D721Med (cell line): Measurements from ENCODE around the gene PORCN.
A peak's percentile ranks its signal among the peaks of the same experiment; 100 is the strongest.

ENCODE experiments used
- DNase-seq: peaks from one replicate; pipeline ENCODE4 v3.0.0; 2011; ENCODE audit warnings: low spot score; ENCODE audit not compliant: insufficient read length
- FAIRE-seq: peaks from 2 replicates; lab custom pipeline; 2011; peaks lifted over from hg19 to GRCh38; lab: Jason Lieb, UNC
- CTCF ChIP-seq: IDR thresholded peaks from 2 replicates; pipeline ENCODE4 v1.5.1; 2012; ENCODE audit warnings: mild to moderate bottlenecking, control low read depth; ENCODE audit not compliant: insufficient read depth; ENCODE audit errors: missing control alignments

Gene PORCN

GRCh38 chrX:48467281-48467761, 41.5 kb upstream of the PORCN start:
- FAIRE-seq, result no peak
- TF ChIP-seq CTCF, result no peak
- DNase-seq, result no peak

- no peak for FAIRE-seq
- DNase-seq, result no peak
- TF ChIP-seq CTCF, result no peak
Observed at GRCh38 chrX:48468247-48468671, 40.5 kb upstream of the PORCN start.

GRCh38 chrX:48468693-48469691, 39.8 kb upstream of the PORCN start:
- DNase-seq (no peak), FAIRE-seq (no peak)
- TF ChIP-seq CTCF, result peak; percentile 51

GRCh38 chrX:48470110-48470832, 38.5 kb upstream of the PORCN start, which contains the start of gene SLC38A5:
Gene SLC38A5, minus strand, starts transcription at chrX:48470260. Its CDS starts 2,336 bp downstream, at chrX:48467924.
- DNase-seq, result no peak
- TF ChIP-seq CTCF, result no peak
- FAIRE-seq, result no peak

GRCh38 chrX:48470833-48471118, 38.0 kb upstream of the PORCN start:
- DNase-seq (no peak), FAIRE-seq (no peak)
- TF ChIP-seq CTCF, result no peak

GRCh38 chrX:48471504-48471903, 37.3 kb upstream of the PORCN start:
- FAIRE-seq, result no peak
- TF ChIP-seq CTCF, result no peak
- no peak for DNase-seq

- no peak for FAIRE-seq
- no peak for TF ChIP-seq CTCF
- DNase-seq, result no peak
Observed at GRCh38 chrX:48472225-48472624, 36.6 kb upstream of the PORCN start.
